ENCODE data around the gene MMP10. TPM values are rescaled to one million over a fixed set of nuclear protein-coding genes. Genes with fewer than 3 reads are reported as not detected.

MMP10 gene
- total RNA-seq, result 0.14 TPM in 1 of 2 replicates, not detected in the other

DNA sequence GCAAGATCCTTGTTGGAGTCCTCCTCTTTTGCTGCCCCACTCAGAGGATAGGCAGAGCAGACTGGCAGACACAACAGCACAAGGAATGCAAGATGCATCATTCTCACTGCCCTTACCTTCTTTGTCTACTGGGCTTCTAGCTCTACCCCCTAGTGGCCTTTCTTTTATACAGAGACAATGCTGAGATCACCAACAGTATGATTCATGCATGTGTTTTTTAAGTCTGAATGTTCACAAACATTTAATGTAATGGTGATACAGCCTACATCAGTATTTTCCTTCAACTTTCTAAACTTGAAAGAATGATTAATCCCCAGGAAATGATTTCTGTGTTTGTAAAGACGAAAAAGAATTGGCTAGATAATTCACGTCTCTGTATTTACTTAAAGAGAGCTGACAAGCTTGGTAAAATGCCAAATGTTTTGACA, at the start of gene MMP10:
MMP10 (minus strand) TSS at position 138 of the 428 bp plus-strand sequence; CDS start at position 101, 37 bp downstream.
- Mint-ChIP-seq H3K9me3 (no peaks in the 10 kb centered on the region), H3K27me3 (peaks cover 11% of the 10 kb centered on the region), H3K27ac (no peak within 1 kb of the TSS), H3K4me3 (no peak within 1 kb of the TSS), H3K4me1 (no peaks in the 10 kb centered on the region), H3K36me3 (ENCODE audit: low read depth) (no peaks in the 10 kb centered on the region)
- DNase-seq, result no peak
- intact Hi-C loops (cut with micrococcal nuclease), result no loop called here

DNA sequence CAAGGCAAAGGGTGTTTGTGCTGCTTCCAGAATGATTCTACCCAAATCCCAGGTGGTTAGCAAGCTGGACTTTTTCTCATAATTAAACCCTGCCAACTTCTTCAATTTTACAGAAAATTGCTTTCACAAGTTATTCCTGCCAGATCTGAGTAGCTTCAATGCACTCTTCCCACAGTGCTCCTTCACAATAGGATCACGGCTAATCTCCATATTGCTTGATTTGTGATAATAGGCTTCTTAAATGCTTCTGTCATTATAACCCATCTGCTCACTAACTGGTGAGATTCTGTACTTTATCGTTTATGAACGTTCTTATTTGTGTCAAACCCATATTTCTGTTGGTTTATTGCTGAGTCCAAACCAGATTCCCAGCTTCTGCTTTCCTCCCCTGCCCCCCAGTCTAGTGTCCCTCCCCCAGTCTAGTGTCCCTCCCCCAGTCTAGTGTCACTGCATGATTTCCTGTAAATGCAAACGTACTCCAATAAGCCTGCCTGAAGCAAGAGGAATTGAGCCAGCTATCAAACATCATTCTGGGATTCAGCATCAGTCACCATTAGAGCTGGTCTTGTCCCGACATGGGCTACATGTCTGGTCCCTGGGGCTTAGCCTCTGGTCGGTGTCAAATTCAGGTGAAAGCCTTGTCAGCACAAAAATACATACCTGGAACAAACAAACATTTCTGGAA, 49.0 kb upstream of the MMP10 start:
- H3K27ac Mint-ChIP-seq, result no peak overlapping the region
- H3K4me3 Mint-ChIP-seq, result no peak overlapping the region
- no peaks in the 10 kb centered on the region for H3K36me3 Mint-ChIP-seq (ENCODE audit: low read depth)
- H3K4me1 Mint-ChIP-seq, result peaks cover 3% of the 10 kb centered on the region
- H3K9me3 Mint-ChIP-seq, result no peaks in the 10 kb centered on the region
- intact Hi-C loops (cut with micrococcal nuclease), result no loop called here
- DNase-seq, result no peak
- H3K27me3 Mint-ChIP-seq, result peaks cover 26% of the 10 kb centered on the region

DNA sequence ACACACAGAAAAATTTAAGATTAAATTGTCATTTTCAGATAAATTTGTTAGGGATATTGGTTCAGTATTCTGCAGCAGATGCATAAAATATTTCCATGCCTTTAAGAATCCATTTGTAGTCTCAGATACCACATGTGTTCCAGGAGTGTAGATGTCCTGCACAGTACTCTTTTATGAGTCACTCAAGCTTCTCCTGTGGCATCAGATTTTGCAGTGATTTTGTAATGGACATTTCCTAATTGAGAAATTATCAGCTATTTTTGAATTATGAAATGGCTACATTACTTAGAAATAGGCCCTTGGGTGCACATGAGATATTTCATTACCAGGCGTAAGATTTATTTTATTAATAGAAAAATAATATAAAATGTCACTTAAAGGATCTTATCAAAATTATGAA, 44.1 kb upstream of the MMP10 start:
- Mint-ChIP-seq H3K4me3 (no peak overlapping the region), H3K27me3 (peaks cover 2% of the 10 kb centered on the region), H3K27ac (no peak overlapping the region), H3K9me3 (no peaks in the 10 kb centered on the region), H3K4me1 (no peaks in the 10 kb centered on the region), H3K36me3 (ENCODE audit: low read depth) (no peaks in the 10 kb centered on the region)
- DNase-seq, result no peak
- intact Hi-C loops (cut with micrococcal nuclease), result no loop called here

DNA sequence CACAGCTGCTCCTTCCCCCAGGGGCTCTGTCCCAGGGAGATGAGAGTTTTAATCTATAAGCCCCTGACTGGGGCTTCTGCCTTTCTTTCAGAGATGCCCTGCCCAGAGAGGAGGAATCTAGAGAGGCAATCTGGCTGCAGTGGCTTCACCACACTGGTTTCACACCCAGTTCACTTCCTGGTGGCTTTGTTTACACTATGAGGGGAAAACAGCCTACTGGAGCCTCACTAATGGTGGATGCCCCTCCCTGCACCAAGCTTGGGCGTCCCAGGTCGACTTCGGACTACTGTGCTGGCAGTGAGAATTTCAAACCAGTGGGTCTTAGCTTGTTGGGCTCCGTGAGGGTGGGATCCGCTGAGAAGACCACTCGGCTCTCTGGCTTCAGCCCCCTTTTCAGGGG, 39.1 kb upstream of the MMP10 start:
- Mint-ChIP-seq H3K36me3 (ENCODE audit: low read depth) (no peaks in the 10 kb centered on the region), H3K4me3 (no peak overlapping the region), H3K27ac (no peak overlapping the region), H3K4me1 (no peaks in the 10 kb centered on the region), H3K9me3 (no peaks in the 10 kb centered on the region), H3K27me3 (no peaks in the 10 kb centered on the region)
- DNase-seq, result no peak
- intact Hi-C loops (cut with micrococcal nuclease), result no loop called here

- Mint-ChIP-seq H3K4me1 (no peaks in the 10 kb centered on the region), H3K36me3 (ENCODE audit: low read depth) (no peaks in the 10 kb centered on the region), H3K4me3 (no peak overlapping the region), H3K27me3 (peaks cover 2% of the 10 kb centered on the region), H3K9me3 (no peaks in the 10 kb centered on the region), H3K27ac (no peak overlapping the region)
- no peak for DNase-seq
- intact Hi-C loops (cut with micrococcal nuclease), result no loop called here
Observed at GRCh38 chr11:102813484-102813883, 33.1 kb upstream of the MMP10 start.

GRCh38 chr11:102812188-102812587, 31.8 kb upstream of the MMP10 start:
- intact Hi-C loops (cut with micrococcal nuclease), result no loop called here

DNA sequence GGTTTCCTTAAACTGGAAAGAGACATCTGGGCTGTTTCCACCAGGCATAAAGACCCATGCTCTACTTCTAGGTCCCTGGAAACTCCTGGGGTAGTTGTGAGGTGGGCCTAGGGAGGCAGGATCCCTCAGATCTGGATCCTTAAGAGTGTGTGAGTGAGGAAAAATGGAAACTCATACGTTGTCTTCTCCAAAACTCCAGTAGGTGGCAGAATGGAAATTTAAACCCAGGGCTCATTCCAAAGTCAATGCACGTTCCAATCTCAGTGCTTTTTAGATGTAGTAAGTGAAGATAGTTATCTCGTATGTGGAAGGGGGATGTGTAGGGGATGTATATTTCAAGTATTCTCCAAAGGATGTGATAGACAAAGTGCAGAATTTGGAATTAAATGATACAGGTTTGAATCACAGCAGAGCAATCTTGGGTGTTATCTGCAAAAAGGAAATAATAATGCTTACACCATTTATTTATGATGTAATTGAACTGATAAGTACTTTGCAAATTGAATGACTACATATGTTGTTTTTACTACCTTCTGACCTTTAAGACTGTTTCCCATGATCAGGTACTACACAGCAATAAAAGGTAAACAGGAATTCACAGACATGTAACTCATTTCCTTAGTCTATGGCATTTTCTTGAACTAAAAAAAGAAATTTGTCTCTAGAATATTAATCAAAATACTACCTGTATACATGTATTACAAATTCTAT, 30.7 kb upstream of the MMP10 start:
- H3K4me1 Mint-ChIP-seq, result no peaks in the 10 kb centered on the region
- H3K9me3 Mint-ChIP-seq, result no peaks in the 10 kb centered on the region
- H3K4me3 Mint-ChIP-seq, result no peak overlapping the region
- no peak overlapping the region for H3K27ac Mint-ChIP-seq
- no peaks in the 10 kb centered on the region for H3K36me3 Mint-ChIP-seq (ENCODE audit: low read depth)
- intact Hi-C loops (cut with micrococcal nuclease), result no loop called here
- DNase-seq, result no peak
- H3K27me3 Mint-ChIP-seq, result peaks cover 4% of the 10 kb centered on the region

More at GRCh38 chr11:102812188-102812587, 31.8 kb upstream of the MMP10 start:
- no peaks in the 10 kb centered on the region for H3K9me3 Mint-ChIP-seq
- no peaks in the 10 kb centered on the region for H3K36me3 Mint-ChIP-seq (ENCODE audit: low read depth)
- DNase-seq, result no peak
- H3K27me3 Mint-ChIP-seq, result peaks cover 4% of the 10 kb centered on the region
- H3K4me3 Mint-ChIP-seq, result no peak overlapping the region
- H3K4me1 Mint-ChIP-seq, result no peaks in the 10 kb centered on the region
- H3K27ac Mint-ChIP-seq, result no peak overlapping the region

GRCh38 chr11:102809971-102810370, 29.5 kb upstream of the MMP10 start:
- intact Hi-C loops (cut with micrococcal nuclease), result loop anchor here (10.0 kb wide), 1 partner anchor 135 kb away; no protein-coding TSS in a partner anchor
- no peak overlapping the region for H3K27ac Mint-ChIP-seq
- DNase-seq, result no peak
- H3K9me3 Mint-ChIP-seq, result no peaks in the 10 kb centered on the region
- peaks cover 4% of the 10 kb centered on the region for H3K27me3 Mint-ChIP-seq
- H3K4me1 Mint-ChIP-seq, result no peaks in the 10 kb centered on the region
- no peaks in the 10 kb centered on the region for H3K36me3 Mint-ChIP-seq (ENCODE audit: low read depth)
- H3K4me3 Mint-ChIP-seq, result no peak overlapping the region

- Mint-ChIP-seq H3K36me3 (ENCODE audit: low read depth) (no peaks in the 10 kb centered on the region), H3K9me3 (no peaks in the 10 kb centered on the region), H3K4me1 (no peaks in the 10 kb centered on the region), H3K27ac (no peak overlapping the region), H3K4me3 (no peak overlapping the region), H3K27me3 (peaks cover 12% of the 10 kb centered on the region)
- intact Hi-C loops (cut with micrococcal nuclease), result loop anchor here (10.0 kb wide), 1 partner anchor 137 kb away; no protein-coding TSS in a partner anchor
- peak; percentile 61 for DNase-seq
Observed at GRCh38 chr11:102807921-102808320, 27.5 kb upstream of the MMP10 start.

DNA sequence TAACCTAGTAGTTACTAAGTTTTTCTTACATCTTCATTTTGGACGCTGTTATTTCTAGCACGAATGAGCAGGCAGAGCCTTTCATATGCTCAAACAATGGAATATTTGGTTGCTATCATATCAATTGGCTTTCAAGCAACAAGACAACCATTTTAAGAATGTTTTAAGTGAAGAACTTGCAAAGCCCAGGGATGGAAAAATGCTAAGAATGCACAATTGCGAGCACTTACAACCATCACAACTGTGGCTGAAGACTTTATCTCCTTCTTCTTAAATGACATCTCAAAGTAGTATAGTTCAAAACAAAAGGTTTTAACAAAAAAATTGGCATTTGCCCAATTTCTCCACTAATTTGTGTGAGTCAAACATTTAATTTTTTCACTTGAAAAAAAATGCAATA, 25.9 kb upstream of the MMP10 start:
- Mint-ChIP-seq H3K4me1 (no peaks in the 10 kb centered on the region), H3K4me3 (no peak overlapping the region), H3K27me3 (peaks cover 12% of the 10 kb centered on the region), H3K27ac (no peak overlapping the region), H3K36me3 (ENCODE audit: low read depth) (no peaks in the 10 kb centered on the region), H3K9me3 (no peaks in the 10 kb centered on the region)
- intact Hi-C loops (cut with micrococcal nuclease), result loop anchor here (10.0 kb wide), 1 partner anchor 139 kb away; no protein-coding TSS in a partner anchor
- no peak for DNase-seq

DNA sequence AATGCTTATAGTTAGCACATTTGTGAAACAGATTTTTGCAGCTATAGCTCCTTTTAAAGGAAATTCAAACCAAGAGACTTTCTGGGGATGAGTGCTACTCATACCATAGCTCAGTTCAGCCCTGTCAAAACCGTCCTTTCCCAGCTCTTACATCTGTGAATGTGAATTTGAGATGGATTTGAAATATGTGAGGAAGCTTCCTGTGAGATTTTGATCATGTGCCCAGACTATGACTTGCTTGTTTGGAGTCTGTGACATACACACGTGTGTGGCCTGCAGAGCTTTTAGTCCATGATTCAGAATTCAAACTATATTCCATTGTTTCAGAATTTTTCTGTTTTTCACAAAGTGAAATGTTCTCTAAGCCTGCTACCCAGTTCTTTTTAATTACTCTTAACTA, 21.9 kb upstream of the MMP10 start:
- intact Hi-C loops (cut with micrococcal nuclease), result loop anchor here (10.0 kb wide), 1 partner anchor 142 kb away; no protein-coding TSS in a partner anchor
- Mint-ChIP-seq H3K27me3 (peaks cover 8% of the 10 kb centered on the region), H3K9me3 (no peaks in the 10 kb centered on the region), H3K27ac (no peak overlapping the region), H3K4me1 (no peaks in the 10 kb centered on the region), H3K4me3 (no peak overlapping the region), H3K36me3 (ENCODE audit: low read depth) (no peaks in the 10 kb centered on the region)
- no peak for DNase-seq

DNA sequence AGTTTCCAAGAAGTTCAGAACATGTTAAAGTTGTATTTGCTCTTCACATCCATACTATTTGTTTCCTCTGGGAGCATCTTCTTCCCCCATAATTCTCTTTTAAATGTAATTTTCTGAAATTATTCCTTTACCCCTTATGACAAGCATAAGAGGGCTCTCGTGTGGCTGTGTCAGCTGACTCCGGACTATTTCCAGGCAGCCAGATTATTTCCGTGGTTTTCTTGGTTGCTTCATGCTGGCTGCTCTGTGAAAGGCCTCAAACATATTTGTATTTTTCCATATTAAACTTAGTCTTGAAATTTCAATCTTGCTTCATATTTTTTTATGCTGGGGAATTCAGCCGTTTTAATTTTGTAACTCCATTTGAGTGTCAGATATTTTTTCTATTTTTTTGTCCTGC, 20.3 kb upstream of the MMP10 start:
- Mint-ChIP-seq H3K4me1 (no peaks in the 10 kb centered on the region), H3K36me3 (ENCODE audit: low read depth) (no peaks in the 10 kb centered on the region), H3K4me3 (no peak overlapping the region), H3K27me3 (peaks cover 10% of the 10 kb centered on the region), H3K9me3 (no peaks in the 10 kb centered on the region), H3K27ac (no peak overlapping the region)
- DNase-seq, result no peak
- intact Hi-C loops (cut with micrococcal nuclease), result loop anchor here (10.0 kb wide), 1 partner anchor 144 kb away; no protein-coding TSS in a partner anchor

DNA sequence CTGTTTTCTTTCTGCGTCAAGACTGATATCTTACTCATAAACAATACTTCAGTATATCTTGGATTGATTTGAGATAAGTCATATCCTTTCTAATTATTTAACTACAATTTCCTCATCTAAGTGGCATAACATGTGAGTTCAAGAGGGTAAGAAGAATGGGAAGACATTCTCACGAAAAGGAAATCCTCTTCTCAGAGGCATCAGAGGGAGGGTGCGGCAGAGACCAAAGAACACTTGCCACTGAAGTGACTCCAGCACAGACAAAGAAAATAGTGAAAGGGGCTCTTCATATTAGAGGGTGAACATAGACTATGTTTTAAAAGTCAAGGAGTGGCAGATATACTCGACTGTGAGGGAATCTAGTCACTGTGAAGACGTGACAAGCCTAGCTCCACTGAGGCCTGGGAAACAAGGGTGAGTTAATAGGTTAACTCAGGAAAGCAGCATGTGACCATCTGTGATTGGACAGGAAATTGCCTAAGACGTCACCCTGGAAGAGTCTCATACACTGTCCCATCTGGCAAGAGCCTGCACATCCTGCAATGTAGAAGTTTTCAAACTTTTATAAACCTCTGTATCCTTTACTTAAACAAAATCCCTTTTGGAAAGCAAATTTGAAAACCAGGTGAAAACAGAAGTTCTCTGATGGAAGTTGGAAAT, 19.4 kb upstream of the MMP10 start:
- H3K27ac Mint-ChIP-seq, result no peak overlapping the region
- DNase-seq, result no peak
- no peaks in the 10 kb centered on the region for H3K9me3 Mint-ChIP-seq
- H3K4me1 Mint-ChIP-seq, result no peaks in the 10 kb centered on the region
- no peaks in the 10 kb centered on the region for H3K36me3 Mint-ChIP-seq (ENCODE audit: low read depth)
- intact Hi-C loops (cut with micrococcal nuclease), result loop anchor here (10.0 kb wide), 1 partner anchor 145 kb away; no protein-coding TSS in a partner anchor
- H3K4me3 Mint-ChIP-seq, result no peak overlapping the region
- H3K27me3 Mint-ChIP-seq, result peaks cover 10% of the 10 kb centered on the region

All from activated CD4-positive, alpha-beta T cell treated with anti-CD3 and anti-CD28 coated beads, Interleukin-2, amount 10 ng/mL, durations not matched to agents 24 days and 14 days (primary cell).